RPMI7951 (cell line): ENCODE results near the gene TSEN54. TPM values are rescaled to one million over a fixed set of nuclear protein-coding genes. Genes with fewer than 3 reads are reported as not detected.

ENCODE experiments used
- DNase-seq: peaks from one replicate; pipeline ENCODE4 v3.0.0-alpha.2; 2012; ENCODE audit warnings: low read depth
- total RNA-seq: library from RNA; depleted of rRNA; stranded (reverse); fragments of >200 nt; shearing (Covaris generic); gene quantifications from 2 replicates; pipeline ENCODE4 v1.2.3, GENCODE V29; 2014

TSEN54 gene
- total RNA-seq, 1 experiment from 2014 or later: 11.9 TPM

DNA sequence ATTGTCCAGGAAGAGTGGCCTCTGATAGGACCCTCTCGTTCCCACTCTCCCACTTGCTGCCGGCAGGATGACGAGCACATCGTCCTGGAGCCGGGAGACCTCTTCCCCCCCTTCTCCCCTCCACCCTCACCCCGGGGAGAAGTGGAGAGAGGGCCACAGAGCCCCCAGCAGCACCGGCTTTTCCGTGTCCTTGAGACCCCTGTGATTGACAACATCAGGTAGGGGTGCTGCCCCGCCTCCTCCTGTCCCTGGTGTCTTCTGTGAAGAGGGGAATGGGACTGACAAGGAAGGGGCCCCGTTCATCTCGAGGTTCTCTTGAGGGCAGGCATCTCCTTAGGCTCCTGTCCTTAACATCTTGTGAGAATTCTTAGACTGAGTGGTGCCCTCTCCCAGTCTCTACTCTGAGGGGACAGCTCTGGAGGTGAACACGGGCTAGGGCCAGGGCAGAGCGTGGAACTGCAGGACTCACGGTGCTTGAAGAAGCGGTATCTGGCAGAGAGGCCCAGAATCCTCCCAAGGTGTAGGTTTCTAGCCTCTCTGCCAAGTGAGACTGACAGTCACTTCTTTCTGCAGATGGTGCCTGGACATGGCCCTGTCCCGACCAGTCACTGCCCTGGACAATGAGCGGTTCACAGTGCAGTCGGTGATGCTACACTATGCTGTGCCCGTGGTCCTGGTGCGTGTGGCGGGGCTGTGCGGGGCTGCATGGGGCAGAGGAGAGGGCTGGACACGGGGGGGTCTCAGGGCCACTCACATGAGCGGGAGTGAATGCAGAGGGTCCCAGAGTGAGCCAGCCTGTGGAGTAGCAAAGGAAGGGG lies 27.4 kb upstream of the TSEN54 start:
- DNase-seq: no peak

DNA sequence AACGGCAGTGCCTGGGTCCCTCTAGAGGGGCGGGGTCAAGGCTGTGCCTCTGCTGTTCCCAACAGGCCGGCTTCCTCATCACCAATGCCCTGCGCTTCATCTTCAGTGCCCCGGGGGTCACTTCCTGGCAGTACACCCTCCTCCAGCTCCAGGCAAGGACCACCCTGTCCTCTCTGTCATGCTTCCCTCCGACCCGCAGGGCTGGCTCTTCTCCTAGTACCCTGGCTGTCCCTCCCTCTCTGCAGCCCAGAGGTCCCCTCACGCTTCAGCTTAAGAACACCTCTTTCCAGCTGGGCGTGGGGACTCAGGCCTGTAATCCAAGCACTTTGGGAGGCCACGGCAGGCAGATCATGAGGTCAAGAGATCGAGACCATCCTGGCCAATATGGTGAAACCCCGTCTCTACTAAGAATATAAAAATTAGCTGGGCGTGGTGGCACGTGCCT lies 26.8 kb upstream of the TSEN54 start:
- no peak for DNase-seq

DNA sequence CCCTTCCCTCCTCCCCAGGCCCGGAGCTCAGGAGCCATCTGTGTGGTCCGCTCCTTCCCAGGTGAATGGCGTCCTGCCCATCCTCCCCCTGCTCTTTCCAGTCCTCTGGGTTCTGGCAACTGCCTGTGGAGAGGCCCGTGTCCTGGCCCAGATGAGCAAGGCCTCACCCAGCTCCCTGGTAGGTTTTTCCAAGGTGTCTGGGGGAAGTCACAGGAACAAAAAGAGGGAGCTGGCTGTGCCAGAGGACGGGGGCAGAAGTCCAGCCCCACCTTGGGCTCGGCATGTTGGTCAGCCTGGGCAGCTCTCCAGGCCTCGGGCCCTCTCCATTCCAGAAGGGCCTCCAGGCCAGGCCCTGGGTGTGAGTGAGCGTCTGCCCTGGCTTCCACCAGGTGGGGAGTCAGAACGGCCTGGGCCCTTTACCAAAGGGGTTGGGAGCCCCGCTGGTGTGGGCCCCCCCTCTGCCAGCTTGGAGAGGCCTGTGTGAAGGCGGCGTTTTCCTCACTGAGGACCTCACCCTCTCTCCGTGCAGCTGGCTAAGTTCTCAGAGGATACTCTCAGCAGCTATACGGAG lies 26.1 kb upstream of the TSEN54 start:
- no peak for DNase-seq

DNA sequence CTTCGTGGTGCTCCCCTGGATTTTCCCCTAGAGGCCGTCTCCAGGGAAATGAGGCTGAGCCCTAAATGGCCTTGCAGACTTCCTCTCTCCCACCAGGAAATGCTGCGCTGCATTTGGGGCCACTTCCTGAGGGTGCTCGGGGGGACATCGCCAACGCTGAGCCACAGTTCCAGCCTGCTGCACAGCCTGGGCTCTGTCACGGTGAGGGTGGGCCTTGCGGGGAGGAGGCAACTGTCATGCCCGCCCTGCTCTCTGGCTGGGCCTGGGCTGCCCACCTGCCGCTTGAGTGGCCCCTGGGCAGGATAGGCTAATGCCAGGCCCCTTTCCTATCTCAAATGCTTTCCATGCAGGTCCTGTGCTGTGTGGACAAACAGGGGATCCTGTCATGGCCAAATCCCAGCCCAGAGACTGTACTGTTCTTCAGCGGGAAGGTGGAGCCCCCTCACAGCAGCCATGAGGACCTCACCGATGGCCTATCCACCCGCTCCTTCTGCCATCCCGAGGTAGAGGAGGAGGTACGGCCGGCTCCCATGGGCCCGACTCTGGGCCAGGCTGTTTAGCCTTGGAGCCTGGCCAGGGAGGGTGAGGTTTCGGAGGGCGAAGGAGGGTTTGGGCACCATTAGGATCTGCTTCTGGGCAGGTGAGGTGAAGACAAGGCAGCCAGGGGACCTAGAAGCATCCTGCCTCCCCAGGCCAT lies 25.2 kb upstream of the TSEN54 start:
- DNase-seq: no peak

DNA sequence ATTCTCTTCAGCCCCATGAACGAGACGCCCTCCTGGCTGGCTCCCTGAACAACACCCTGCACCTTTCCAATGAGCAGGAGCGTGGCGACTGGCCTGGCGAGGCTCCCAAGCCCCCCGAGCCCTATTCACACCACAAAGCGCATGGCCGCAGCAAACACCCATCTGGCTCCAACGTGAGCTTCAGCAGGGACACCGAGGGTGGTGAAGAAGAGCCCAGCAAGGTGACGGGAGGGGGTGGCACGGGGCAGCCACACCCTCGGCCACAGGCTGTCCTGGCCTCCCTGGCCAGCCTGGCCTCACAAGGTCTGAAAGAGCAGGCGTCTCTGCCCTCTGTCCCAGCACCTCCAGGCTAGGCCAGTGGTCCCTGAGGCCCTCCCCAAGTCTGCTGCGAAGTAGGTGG lies 24.6 kb upstream of the TSEN54 start:
- DNase-seq: no peak

DNA sequence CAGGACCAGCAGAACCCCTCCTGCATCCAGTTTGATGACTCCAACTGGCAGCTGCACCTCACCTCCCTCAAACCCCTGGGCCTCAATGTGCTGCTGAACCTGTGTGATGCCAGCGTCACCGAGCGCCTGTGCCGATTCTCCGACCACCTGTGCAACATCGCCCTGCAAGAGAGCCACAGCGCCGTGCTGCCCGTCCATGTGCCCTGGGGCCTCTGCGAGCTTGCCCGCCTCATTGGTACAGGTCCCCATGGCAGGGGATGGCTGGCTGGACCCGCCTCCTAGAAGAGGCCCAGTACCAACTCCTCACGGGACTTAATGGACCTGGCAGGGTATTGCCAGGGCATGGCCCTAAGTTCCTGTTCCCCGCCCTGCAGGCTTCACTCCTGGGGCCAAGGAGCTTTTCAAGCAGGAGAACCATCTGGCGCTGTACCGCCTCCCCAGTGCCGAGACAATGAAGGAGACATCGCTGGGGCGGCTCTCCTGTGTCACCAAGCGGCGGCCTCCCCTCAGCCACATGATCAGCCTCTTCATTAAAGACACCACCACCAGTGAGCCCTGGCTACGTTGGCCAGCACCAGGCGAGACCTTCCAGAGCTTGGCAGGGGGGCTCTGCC lies 23.7 kb upstream of the TSEN54 start:
- no peak for DNase-seq

DNA sequence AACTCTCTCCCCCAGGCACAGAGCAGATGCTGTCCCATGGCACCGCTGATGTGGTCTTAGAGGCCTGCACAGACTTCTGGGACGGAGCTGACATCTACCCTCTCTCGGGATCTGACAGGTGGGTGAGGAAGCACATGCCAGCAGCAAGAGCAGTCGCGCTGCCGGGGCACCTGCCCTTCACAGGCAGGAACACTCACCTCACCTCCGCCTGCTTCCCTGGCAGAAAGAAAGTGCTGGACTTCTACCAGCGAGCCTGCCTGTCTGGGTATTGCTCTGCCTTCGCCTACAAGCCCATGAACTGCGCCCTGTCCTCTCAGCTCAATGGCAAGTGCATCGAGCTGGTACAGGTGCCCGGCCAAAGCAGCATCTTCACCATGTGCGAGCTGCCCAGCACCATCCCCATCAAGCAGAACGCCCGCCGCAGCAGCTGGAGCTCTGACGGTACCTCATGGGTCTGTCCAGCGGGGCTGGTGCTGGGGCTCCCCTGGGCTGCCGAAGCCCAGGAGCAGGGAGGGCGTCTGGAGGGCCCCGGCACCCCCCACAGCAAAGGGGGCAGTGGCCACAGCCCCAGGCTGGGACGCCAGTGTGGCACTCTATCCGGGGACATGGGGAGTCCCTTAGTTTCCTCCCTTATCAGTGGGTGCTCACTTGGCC lies 22.7 kb upstream of the TSEN54 start:
- no peak for DNase-seq

DNA sequence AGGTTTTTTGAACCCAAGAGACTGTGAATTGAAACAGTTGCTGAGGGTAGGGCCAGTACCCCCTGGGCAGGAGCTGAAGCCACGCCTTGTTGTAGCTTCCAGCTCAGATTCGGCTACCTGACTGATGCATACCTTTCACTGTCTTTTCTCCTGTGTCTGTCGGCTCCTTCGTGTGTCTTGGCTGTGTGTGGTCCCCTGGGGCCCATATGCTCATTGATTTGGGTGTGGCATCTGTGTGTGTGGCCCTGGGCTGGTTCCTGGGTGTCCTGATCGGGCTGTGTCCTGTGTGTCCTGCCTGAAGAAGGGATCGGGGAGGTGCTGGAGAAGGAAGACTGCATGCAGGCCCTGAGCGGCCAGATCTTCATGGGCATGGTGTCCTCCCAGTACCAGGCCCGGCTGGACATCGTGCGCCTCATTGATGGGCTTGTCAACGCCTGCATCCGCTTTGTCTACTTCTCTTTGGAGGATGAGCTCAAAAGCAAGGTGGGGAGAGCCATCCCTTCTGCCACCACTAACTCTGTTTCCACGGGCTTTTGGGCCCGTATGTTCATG lies 21.9 kb upstream of the TSEN54 start:
- DNase-seq: no peak

DNA sequence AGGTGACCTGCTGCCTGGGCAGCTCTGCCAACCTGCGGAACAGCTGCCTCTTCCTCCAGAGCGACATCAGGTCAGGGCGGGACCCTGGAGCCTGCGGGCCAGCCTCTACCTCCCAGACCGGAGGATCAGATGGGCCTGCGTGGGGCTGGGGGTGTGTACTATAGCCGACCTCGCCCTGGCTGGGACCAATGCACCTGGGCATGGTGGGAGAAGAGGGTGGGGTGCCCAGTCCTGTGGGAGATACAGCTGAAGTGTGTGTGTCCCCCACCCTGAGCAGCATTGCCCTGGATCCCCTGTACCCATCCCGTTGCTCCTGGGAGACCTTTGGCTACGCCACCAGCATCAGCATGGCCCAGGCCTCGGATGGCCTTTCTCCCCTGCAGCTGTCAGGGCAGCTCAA lies 20.3 kb upstream of the TSEN54 start:
- no peak for DNase-seq

DNA sequence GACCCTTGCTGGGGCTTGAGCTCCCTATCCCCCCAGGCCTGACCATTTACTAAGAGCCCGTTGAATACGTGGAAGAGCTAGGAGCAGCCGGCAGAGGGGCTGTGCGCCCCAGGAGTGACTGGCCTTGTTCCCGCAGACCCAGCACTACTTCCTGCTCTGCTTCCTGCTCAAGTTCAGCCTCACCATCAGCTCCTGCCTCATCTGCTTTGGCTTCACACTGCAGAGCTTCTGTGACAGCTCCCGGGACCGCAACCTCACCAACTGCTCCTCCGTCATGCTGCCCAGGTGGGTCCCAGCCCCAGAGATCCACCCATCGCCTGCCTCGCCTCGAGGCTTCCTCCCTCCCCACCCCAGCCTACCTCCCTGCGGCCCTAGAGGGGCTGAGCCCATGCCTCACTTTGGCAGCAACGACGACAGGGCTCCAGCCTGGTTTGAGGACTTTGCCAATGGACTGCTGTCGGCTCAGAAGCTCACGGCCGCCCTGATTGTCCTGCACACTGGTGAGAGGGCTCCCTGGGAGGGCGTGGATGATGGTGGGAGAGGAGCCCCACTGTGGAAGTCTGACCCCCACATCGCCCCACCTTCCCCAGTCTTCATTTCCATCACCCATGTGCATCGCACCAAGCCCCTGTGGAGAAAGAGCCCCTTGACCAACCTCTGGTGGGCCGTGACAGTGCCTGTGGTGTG lies 18.1 kb upstream of the TSEN54 start:
- DNase-seq: no peak

DNA sequence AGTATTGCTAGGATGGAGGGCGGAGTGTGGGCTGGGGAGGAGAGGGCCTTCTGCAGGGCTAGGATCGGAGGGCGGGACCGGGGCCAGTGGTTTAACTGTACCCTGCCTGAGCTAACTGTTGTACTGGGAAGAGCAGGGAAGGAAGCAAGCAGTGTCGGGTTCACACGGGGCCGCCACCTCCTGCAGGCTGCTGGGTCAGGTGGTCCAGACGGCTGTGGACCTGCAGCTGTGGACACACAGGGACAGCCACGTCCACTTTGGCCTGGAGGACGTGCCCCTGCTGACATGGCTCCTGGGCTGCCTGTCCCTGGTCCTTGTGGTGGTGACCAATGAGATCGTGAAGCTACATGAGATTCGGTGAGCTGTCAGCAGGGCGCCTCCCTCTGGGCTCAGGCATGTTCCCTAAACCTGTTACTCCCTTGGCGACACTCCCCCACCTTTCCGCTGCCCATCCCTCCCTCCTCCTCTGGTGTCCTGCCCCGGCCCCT lies 17.6 kb upstream of the TSEN54 start:
- no peak for DNase-seq

DNA sequence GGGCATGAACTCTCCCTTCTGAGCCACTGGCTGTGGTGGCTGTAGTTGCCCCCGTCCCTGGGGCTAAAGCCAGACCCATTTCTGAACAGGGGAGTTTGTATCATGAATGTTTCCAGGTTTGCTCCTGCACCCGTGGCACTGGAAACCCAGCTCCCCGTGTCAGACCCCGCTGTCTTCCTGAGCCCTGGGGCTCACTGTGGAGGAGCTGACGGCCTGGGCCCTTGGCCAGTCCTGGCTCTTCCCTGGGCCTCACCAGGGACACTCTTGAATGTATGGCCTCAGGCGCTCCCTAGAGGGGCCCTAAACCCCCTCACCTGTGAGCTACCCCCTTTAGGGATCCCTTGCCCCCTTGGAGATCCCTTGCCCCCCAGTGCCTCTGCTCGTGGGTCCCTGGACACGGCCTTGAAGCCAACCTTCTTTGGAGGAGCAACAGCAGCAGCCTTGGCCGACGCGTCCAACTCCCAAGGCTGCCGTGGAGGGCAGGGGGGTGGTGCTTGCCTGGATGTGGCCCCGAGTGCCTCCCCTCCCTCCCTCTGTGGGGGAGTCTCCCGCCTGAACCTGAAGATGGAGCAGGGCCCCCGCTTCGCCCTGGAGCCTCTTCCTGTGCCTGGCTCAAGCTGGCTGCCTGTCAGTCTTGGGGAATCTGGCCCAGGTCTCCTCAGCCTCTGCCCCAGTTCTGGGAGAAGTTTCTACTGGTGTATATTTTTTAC lies 16.9 kb upstream of the TSEN54 start:
- no peak for DNase-seq

DNA sequence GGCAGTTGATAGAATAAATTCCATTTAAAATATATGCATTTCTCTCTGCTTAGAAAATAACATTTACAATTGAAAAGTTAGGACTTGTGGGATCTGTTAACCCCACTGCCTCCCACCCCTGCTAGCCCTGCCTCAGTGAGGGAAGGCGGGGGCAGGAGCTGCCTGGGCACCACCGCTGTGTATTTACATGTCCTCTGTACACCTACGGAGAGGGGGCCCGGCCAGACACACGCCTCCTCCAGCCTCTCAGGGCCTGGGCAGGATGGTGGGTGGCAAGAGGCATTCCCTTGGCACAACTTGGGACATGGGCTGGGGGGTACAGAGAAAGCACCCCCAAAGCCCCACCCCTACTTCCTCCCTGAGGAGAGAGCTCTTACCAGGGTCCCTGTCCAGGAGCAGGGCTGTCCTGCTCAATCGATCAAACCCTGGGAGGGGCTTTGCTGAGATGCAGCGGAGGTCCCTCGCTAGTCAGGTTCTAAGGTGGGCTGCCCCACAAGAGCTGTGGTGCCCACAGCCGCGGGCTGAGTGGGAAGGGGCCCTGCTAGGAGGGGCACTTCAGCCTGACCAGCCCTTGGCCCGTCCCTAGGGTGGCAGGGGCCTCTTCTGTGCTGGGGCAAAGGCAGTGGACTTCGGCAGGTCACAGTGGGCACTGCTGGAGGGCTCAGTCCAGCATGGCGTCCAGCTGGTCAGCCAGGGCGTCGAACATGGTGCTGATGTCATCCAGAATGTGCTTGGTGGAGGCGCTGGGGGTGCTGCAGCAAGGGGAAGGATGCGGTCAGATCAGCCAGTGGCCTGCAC lies 15.7 kb upstream of the TSEN54 start:
- no peak for DNase-seq

DNA sequence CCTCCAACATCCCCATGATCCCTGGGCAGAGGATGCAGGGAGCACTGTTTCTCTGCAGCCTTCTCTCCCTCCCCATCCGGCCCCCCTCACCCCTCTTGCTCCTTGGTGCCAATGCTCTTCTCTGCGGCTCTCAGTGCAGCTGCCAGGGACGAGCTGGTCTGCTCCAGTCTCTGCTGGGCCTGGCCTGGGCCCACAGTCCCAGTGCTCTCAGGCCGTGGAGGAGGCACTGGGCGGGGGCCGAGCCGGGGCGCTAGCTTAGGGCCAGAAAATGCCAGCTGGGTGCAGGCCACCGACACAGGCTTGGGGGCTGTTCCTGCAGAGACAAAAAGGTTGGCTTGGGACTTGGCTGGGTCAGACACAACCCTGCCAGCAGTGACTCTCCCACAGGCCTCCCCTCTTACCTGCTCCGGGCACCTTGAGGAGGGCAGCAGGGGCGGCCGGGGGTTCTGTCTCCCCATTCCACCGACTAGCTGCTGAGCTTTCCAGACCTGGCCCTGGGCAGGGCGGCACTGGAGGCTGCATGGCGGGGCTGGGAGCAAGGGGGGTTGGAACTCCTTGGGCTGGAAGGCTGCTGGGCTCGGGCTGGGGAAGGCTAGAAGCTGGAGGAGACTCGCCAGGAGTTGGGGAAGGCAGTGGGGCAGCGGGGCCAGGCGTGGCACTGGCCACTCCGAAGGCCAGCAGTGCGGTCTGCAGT lies 14.8 kb upstream of the TSEN54 start:
- no peak for DNase-seq

DNA sequence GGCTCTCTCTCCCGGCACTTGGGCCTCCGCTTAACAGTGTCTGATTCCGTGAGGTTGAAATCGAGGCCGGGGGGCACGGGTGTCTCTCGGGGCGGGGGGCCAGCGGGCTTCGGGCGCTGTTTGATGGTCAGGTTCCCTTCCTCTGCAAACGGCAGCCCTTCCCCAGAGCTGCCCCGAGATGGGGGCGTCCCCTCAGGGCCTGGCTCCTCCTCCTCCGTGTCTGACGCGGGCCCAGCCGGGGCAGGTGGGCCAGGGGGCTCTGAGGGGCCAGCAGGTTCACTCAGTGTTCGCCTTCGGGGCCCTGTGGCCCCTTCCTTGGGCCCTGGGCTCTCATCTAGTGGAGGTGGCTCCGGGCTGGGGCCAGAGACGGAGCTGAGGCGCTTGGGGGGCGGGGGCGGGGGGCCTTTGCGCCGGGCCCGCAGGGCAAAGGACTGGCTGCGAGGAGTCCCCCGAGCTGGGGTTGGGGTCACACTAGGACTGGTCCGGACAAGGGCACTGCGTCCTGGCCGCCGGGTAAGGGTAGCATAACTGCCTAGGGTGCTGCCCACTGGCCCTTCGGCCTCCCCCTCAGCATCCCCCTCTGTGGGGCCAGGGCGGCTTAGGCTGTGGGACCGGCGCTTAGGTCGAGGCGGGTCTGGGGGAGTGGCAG lies 14.1 kb upstream of the TSEN54 start:
- no peak for DNase-seq

DNA sequence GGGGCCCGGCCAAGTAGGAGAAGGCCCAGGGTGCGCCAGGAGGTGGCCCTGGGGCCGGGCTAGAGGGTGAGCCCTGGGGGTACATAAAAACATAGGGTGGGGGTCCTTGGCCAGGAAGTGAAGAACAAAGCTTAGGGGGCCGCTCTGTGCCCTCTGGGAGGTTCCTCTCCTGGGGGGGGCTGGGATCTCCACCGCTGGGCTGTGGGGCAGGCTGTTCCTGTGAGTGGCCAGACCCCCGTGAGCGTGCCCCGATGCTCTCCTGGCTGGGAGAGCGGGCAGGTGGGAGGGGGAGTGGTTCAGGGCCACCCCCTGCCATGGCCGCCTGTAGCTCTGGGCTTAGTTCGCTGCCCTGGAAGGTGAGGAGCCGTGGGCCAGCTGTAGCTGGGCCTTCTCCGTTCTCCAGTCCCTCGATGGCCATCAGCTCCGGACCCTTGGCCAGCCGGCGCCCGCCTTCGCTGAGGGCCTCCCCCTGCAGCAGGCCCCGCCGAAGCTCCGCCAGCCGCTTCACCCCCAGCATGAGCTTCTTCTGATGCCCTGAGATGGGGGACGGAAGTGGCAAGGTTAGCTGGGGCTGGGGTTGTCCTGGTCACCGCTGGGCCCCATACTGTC lies 13.5 kb upstream of the TSEN54 start:
- DNase-seq: no peak

DNA sequence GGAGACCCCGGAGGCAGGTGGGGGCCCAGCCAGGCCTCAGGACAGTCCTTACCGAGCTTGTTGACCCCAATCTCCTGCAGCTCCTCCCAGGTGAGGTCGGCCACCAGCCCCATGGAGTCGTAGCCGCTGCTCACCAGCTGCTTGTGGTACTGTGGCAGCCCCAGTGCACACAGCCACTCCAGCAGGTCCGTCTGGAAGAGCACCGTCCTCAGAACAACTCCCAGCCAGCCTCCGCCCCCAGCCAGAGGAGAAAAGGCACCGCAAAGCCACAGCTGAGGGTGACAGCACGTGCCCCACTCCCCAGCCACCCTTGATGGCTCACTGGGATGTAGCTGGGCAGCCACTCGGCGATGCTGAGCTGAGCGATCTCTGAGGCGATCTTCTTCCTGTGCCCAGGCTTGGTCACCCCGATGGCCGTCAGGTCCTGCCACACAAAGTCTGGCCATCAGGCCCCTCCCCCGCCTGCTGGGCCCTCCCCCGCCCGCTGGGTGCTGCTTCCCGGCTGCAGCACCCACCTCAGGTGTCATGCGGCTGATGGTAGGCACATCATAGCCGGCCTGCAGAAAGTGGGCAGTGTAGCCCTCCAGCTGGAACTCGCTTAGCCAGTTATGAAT lies 12.9 kb upstream of the TSEN54 start:
- no peak for DNase-seq

DNA sequence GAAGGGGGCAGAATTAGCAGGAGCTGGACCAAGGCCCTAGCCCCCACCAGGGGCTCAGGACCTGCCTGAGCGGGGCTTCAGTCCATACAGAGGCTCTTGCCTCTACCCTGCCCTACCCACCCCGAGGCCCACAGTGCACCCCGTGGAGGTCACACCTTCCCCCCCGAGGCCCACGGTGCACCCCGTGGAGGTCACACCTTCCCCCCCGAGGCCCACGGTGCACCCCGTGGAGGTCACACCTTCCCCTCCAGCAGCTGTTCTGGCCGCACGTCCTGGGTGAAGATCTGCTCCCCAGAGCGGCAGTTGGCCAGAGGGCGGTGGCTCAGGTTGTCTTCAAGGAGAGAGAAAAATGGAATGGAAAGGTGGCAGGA lies 12.4 kb upstream of the TSEN54 start:
- no peak for DNase-seq
